ENCODE measurements around the gene ZDHHC14. TPM values are rescaled to one million over a fixed set of nuclear protein-coding genes. Genes with fewer than 3 reads are reported as not detected.
"Not testable (repeated sequence)": the region's sequence is repeated elsewhere in the genome, so short reads cannot be mapped to it uniquely, and the experiment has no call there.

The ZDHHC14 gene
- total and polyA plus RNA-seq, 3 donors from 2014 or later: 28.5 to 74.9 (median 67.9) TPM

GRCh38 chr6:157688960-157689599, 308.1 kb downstream of the ZDHHC14 start:
- WGBS, 2 donors: 79 to 84% methylated on average over 16 to 17 of the region's 17 CpGs
- no peaks in the 10 kb centered on the region for H3K9me3 ChIP-seq
- no peaks in the 10 kb centered on the region for H3K27me3 ChIP-seq
- H3K36me3 ChIP-seq (ENCODE audit: low read depth, missing control alignments): no peaks in the 10 kb centered on the region
- H3K4me3 ChIP-seq: no peak overlapping the region
- no peak for TF ChIP-seq CTCF (IDR thresholded peaks at IDR 0.05)
- TF ChIP-seq POLR2A (IDR thresholded peaks at IDR 0.05): no peak
- no peak overlapping the region for H3K27ac ChIP-seq
- intact Hi-C loops (cut with DNase I; ENCODE audit: low total_unique reads): no loop called here
- DNase-seq: no peak
- no peaks in the 10 kb centered on the region for H3K4me1 ChIP-seq

- TF ChIP-seq POLR2A (IDR thresholded peaks at IDR 0.05): no peak
- no peak for TF ChIP-seq CTCF (IDR thresholded peaks at IDR 0.05)
- WGBS, 2 donors: 79 to 91% methylated on average over 6 to 7 of the region's 7 CpGs
- Histone ChIP-seq H3K4me3 (no peak overlapping the region), H3K36me3 (ENCODE audit: low read depth, missing control alignments) (no peaks in the 10 kb centered on the region), H3K27me3 (no peaks in the 10 kb centered on the region), H3K4me1 (no peaks in the 10 kb centered on the region), H3K27ac (no peak overlapping the region), H3K9me3 (no peaks in the 10 kb centered on the region)
- intact Hi-C loops (cut with DNase I; ENCODE audit: low total_unique reads): no loop called here
- no peak for DNase-seq
These were observed 308.9 kb downstream of the ZDHHC14 start for GRCh38 chr6:157689875-157690274.

- H3K27ac ChIP-seq: no peak overlapping the region
- 93 to 98% methylated on average over 10 to 16 of the region's 16 CpGs for WGBS, 2 donors
- H3K4me3 ChIP-seq: no peak overlapping the region
- DNase-seq: no peak
- intact Hi-C loops (cut with DNase I; ENCODE audit: low total_unique reads): no loop called here
- H3K27me3 ChIP-seq: no peaks in the 10 kb centered on the region
- TF ChIP-seq CTCF (IDR thresholded peaks at IDR 0.05): no peak
- no peak for TF ChIP-seq POLR2A (IDR thresholded peaks at IDR 0.05)
- no peaks in the 10 kb centered on the region for H3K9me3 ChIP-seq
- no peaks in the 10 kb centered on the region for H3K36me3 ChIP-seq (ENCODE audit: low read depth, missing control alignments)
- H3K4me1 ChIP-seq: no peaks in the 10 kb centered on the region
These were observed 309.6 kb downstream of the ZDHHC14 start for GRCh38 chr6:157690441-157691210.

GRCh38 chr6:157691621-157692020, 310.6 kb downstream of the ZDHHC14 start:
- intact Hi-C loops (cut with DNase I; ENCODE audit: low total_unique reads); DNase-seq; H3K27me3 ChIP-seq; H3K4me1 ChIP-seq; H3K4me3 ChIP-seq; H3K36me3 ChIP-seq (ENCODE audit: low read depth, missing control alignments); H3K27ac ChIP-seq; H3K9me3 ChIP-seq: not testable (repeated sequence)
- 89 to 92% methylated on average over 10 of the region's 10 CpGs for WGBS, 2 donors

- TF ChIP-seq POLR2A (IDR thresholded peaks at IDR 0.05) (no peak), CTCF (IDR thresholded peaks at IDR 0.05) (no peak)
- intact Hi-C loops (cut with DNase I; ENCODE audit: low total_unique reads): no loop called here
- Histone ChIP-seq H3K27ac (no peak overlapping the region), H3K4me1 (no peaks in the 10 kb centered on the region), H3K36me3 (ENCODE audit: low read depth, missing control alignments) (no peaks in the 10 kb centered on the region), H3K9me3 (no peaks in the 10 kb centered on the region), H3K27me3 (no peaks in the 10 kb centered on the region), H3K4me3 (no peak overlapping the region)
- WGBS, 2 donors: 77 to 89% methylated on average over 7 of the region's 7 CpGs
- no peak for DNase-seq
These were observed 312.9 kb downstream of the ZDHHC14 start for GRCh38 chr6:157693867-157694266.
